Erythroblast (primary cell): ENCODE measurements around the gene EDN1.

Source experiments
- DNase-seq, 2 experiments: peaks; one replicate each; lab custom pipeline; 2025; lab: John Stamatoyannopoulos, UW
- GATA1 ChIP-seq: IDR thresholded peaks from 2 replicates; pipeline ENCODE4 v1.6.1; 2011; ENCODE audit warnings: low read depth, mild to moderate bottlenecking, control low read depth, low read length, moderate library complexity
- POLR2A ChIP-seq: IDR thresholded peaks from 2 replicates; pipeline ENCODE4 v1.6.1; 2011; ENCODE audit warnings: mild to moderate bottlenecking, low read length

The EDN1 gene

GRCh38 chr6:12289933-12290820 lies at the start of gene EDN1:
TSS of gene EDN1 (plus strand) at chr6:12290361. CDS start at chr6:12290630, 269 bp downstream.
- peak; percentile 22 to 28 for DNase-seq
- TF ChIP-seq POLR2A: no peak
- no peak for TF ChIP-seq GATA1

GRCh38 chr6:12241493-12242175 lies 48.5 kb upstream of the EDN1 start:
- no peak for TF ChIP-seq GATA1
- no peak for TF ChIP-seq POLR2A
- no peak for DNase-seq

GRCh38 chr6:12243169-12243568 lies 47.0 kb upstream of the EDN1 start:
- no peak for TF ChIP-seq GATA1
- TF ChIP-seq POLR2A: no peak
- DNase-seq: no peak

GRCh38 chr6:12245360-12245759 lies 44.8 kb upstream of the EDN1 start:
- TF ChIP-seq GATA1: no peak
- no peak for TF ChIP-seq POLR2A
- DNase-seq: no peak

- no peak for TF ChIP-seq POLR2A
- TF ChIP-seq GATA1: no peak
- DNase-seq: no peak
These were observed 44.1 kb upstream of the EDN1 start for GRCh38 chr6:12245763-12246718.

GRCh38 chr6:12246900-12247299 lies 43.3 kb upstream of the EDN1 start:
- no peak for TF ChIP-seq POLR2A
- no peak for TF ChIP-seq GATA1
- DNase-seq: no peak

GRCh38 chr6:12249541-12250382 lies 40.4 kb upstream of the EDN1 start:
- no peak for DNase-seq
- TF ChIP-seq POLR2A (no peak), GATA1 (no peak)

- no peak for DNase-seq
These were observed 39.8 kb upstream of the EDN1 start for GRCh38 chr6:12250383-12250770.

GRCh38 chr6:12254210-12254609 lies 36.0 kb upstream of the EDN1 start:
- TF ChIP-seq GATA1: no peak
- no peak for TF ChIP-seq POLR2A
- DNase-seq: no peak

More at GRCh38 chr6:12250383-12250770, 39.8 kb upstream of the EDN1 start:
- TF ChIP-seq GATA1 (no peak), POLR2A (no peak)

GRCh38 chr6:12258191-12258590 lies 32.0 kb upstream of the EDN1 start:
- TF ChIP-seq GATA1 (no peak), POLR2A (no peak)
- no peak for DNase-seq

GRCh38 chr6:12258591-12259075 lies 31.5 kb upstream of the EDN1 start:
- DNase-seq: no peak
- TF ChIP-seq POLR2A: no peak
- no peak for TF ChIP-seq GATA1

GRCh38 chr6:12260458-12261093 lies 29.6 kb upstream of the EDN1 start:
- no peak for DNase-seq
- TF ChIP-seq GATA1: no peak
- TF ChIP-seq POLR2A: no peak
